GM19467 (cell line): Measurements from ENCODE around the gene ITGA8.
"Not testable (repeated sequence)": the region's sequence is repeated elsewhere in the genome, so short reads cannot be mapped to it uniquely, and the experiment has no call there.

ENCODE experiments used
- ATAC-seq: cut with Tn5 transposase; IDR thresholded peaks from one replicate; pipeline ENCODE4 v1.9.1; 2021; ENCODE audit warnings: mild to moderate bottlenecking, moderate library complexity; ENCODE audit not compliant: unreplicated experiment

The ITGA8 gene

DNA sequence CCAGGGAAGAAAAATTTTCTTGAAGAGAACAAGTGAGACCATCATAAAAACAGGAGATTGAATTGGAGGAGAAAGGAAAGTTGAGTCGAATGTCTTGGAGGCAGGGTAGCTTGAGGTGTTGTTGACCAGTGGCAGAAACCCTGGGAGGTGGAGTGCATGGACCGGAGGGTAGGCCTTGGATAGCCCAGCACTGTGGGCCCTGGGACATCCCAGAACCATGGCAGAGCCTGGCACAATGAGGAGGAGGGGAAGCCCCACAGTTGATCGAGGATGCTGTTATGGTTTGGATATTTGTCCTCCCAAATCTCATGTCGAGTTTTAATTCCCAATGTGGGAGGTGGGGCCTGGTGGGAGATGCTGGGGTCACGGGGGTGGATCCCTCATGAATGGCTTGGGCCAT lies 157.1 kb downstream of the ITGA8 start:
- ATAC-seq: no peak

DNA sequence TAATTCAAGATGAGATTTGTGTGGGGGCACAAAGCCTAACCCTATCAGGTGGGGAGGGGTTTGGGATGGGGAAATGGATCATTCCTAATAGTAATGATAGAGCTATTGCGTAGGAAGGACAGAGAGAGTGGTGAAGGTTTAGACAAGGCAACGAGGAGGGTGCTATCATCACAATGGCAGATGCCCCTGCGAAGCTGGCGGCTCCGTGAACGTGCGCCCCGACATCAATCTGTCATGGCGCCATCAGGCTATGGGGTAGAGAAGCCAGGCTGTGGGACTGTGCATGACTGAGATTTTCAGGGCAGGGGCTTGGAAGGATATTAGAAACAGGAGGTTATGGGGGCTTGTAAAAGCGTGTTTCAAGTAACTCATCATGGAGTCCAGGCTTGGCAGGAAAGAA lies 157.6 kb downstream of the ITGA8 start:
- no peak for ATAC-seq

DNA sequence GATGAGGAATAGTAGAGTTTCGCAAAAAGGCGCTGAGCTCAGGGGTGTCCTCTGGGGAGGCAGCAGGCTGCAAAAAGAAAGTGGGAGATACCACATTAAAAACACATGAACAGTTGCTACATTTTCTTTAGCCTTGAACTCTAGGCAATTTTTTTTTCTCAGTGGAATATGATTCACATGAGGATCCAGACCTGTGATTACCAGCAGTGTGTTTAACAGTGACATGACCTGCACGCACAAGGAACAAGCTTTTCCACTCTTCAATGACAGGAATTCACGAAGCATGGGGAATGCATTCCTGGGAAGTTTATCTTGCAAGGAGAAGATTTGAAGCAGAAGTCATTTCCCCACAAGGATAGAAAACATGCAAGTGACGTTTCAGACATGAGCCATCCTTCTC lies 161.6 kb downstream of the ITGA8 start:
- ATAC-seq: no peak

- not testable (repeated sequence) for ATAC-seq
Observed at GRCh38 chr10:15557168-15557567, 162.6 kb downstream of the ITGA8 start.

DNA sequence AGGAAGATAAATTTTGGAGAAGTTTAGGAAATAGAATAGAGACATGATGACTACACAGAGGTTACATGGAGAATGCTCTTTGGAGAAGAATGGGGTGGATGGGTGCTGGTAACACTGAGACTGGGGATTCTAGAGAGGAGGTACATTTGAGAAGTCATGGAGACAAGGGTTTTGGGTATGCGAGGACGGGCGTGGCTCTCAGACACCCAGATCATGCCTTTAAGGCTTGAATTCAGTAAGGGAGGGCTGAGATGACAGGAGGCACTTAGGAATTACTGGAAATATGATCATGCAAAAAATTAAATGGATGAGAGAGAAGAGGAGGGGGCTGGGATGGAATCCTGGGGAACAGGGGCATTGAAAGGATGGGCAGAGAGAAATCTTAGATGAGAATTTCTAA lies 168.8 kb downstream of the ITGA8 start:
- no peak for ATAC-seq

GRCh38 chr10:15548331-15548730 lies 171.4 kb downstream of the ITGA8 start:
- no peak for ATAC-seq

GRCh38 chr10:15546606-15547005 lies 173.1 kb downstream of the ITGA8 start:
- no peak for ATAC-seq

- no peak for ATAC-seq
Observed at GRCh38 chr10:15545884-15546283, 173.8 kb downstream of the ITGA8 start.

DNA sequence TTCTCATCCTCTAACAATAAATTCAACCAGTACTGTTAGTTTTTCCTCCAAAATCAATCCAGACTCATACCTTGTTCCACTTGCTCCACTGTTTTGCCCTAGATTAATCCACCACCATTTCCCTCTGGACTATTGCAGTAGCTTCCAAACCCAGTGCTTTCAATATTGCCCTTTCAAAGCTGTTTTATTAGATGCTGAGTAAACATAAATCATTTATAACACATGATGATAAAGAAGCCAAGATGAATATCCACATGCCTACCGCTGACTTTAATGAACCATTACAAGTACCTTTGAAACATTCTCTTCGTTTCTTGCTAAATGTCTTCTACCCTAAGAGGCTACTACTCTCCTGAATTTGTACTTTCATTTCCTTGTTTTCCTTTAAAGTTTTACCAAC lies 174.5 kb downstream of the ITGA8 start:
- no peak for ATAC-seq

DNA sequence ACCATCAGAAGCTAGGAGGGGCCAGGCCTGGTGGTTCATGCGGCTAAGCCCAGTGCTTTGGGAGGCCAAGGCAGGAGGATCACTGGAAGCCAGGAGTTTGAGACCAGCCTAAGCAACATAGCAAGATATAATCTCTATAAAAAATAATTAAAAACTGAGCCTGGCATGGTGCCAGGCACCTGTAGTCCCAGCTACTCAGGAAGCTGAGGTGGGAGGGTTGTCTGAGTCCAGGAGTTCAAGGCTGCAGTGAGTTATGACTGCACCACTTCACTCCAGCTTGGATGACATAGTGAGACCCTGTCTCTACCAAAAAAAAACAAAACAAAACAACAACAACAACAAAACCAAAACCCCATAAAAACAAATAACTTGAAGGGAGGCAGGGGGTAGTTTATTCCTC lies 175.7 kb downstream of the ITGA8 start:
- no peak for ATAC-seq

DNA sequence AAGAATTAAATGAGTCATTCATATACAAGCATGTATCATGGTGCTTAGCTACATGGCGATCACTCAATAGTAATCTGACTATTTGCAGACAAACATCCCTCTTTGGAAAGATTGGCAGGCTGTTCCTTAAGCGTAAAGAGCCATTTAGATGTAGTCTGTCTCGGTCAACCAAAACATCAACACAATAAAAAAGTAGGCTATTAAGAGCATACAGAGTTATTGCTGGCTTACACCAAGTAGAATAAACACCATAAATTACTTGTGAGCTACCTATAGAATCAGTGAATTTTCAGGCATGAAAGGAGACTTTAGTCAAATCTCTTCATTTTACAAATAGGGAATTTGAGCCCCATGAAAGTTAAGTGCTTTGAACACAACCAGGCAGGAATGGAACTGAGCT lies 176.9 kb downstream of the ITGA8 start:
- no peak for ATAC-seq

DNA sequence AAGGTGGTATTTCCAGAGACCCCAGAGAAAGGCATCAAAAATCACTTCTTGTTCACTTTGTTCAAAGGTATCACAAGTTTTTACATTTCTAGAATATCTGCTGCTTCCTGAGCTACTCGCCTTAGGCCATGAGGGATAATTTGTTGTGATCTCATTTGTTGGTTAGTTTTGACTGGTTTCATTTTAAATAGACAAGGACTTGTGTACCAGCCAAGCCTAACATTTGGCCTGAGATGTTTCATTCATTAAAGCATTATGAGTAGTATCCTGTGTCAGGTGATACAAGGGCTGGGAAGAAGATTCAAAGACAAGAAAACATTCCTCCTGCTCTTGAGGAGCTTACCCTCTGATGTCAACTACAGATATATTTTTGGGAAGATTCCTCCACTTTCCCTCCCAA lies 178.3 kb downstream of the ITGA8 start:
- no peak for ATAC-seq

DNA sequence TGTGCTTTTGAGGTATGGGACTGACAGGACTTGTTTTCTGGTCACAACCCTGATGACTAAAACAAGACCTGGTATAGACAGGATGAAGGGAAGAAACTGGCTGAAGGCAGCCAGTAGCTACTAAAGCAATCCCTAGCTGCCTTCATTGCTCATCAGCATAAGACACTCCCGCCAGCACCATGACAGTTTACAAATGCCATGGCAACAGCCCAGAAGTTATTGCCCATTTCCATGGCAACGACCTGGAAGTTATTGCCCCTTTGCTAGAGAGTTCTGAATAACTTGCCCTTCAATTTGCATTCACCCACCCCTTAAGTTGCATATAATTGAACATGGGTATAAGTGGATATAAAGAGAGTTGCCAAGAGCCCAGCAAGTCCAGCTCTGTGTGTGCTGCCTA lies 179.0 kb downstream of the ITGA8 start:
- no peak for ATAC-seq

- ATAC-seq: no peak
Observed at GRCh38 chr10:15539262-15539661, 180.5 kb downstream of the ITGA8 start.

- not testable (repeated sequence) for ATAC-seq
Observed at GRCh38 chr10:15534928-15535538, 184.7 kb downstream of the ITGA8 start.

DNA sequence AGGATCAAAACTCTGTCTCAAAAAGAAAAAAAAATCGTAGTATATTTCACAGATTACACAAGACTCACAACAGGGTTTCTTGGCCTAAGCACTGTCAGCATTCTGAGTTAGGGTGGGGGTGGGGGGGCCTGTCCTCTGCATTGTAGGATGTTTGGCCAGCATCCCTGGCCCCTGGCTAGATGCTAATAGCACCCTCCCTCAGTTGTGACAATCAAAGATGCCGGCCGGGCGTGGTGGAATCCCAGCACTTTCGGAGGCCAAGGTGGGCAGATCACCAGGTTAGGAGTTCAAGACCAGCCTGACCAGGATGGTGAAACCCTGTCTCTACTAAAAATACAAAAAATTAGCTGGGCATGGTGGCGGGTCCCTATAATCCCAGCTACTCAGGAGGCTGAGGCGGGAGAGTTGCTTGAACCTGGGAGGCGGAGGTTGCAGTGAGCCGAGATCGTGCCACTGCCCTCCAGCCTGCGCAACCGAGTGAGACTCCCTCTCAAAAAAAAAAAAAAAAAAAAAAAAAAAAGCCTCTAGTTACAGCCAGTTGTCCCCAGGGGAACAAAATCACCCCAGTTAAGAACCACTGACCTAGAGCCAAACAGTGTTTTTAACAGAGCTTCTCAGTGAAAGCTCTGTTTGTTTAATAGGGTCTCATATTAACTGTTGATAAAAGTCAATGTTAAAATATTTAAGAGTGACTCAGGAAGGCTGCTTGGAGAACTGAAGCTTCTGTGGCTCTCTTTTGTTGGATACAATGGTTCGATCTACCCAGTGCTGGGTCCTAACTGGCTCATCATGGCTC lies 187.6 kb downstream of the ITGA8 start:
- no peak for ATAC-seq

GRCh38 chr10:15528859-15529239 lies 190.9 kb downstream of the ITGA8 start:
- ATAC-seq: no peak

- no peak for ATAC-seq
Observed at GRCh38 chr10:15526754-15527153, 193.0 kb downstream of the ITGA8 start.

DNA sequence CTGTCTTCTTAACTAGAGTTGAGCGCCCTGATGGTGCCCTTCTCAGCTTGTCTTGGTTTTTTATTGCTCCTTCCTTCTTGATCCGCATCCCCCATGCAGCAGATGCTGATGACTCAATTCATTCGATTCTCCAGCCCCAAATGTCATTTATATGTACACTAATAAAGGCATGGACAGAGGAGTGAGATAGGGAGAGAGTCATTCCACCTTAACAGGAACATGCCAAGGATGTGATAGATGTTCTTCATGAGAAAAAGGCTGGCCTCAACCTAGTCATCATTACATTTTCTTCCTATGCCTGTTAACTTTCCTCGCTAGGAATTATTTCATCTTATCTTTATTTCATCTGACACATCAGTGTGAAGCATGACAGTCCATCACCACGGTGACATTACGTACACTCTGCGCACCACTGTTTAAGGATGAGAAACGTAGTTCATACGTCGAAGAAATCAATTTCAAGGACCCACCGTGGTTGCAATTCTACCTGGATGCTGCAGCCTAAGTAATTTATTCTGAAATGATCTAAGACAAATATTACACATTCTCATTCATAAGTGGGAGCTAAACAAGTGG lies 198.3 kb downstream of the ITGA8 start:
- ATAC-seq: no peak

DNA sequence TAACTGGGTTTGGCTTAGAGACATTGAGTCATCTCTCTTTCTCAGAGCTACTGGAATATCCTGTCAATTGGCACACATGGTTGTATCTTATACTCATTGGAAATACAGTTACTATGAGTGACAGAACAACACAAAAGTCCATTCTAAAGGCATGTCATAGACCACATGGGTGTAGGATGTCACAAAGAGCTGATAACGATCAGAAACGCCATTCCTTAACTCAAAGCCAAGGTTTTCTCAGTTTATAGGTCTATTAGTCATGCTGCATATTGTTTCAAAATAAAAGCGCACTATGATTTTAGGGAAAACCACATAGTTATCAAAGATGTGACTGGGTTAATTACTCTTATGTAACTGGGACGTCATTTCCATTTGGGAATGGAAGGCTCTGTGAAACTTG lies 201.5 kb downstream of the ITGA8 start:
- ATAC-seq: no peak

DNA sequence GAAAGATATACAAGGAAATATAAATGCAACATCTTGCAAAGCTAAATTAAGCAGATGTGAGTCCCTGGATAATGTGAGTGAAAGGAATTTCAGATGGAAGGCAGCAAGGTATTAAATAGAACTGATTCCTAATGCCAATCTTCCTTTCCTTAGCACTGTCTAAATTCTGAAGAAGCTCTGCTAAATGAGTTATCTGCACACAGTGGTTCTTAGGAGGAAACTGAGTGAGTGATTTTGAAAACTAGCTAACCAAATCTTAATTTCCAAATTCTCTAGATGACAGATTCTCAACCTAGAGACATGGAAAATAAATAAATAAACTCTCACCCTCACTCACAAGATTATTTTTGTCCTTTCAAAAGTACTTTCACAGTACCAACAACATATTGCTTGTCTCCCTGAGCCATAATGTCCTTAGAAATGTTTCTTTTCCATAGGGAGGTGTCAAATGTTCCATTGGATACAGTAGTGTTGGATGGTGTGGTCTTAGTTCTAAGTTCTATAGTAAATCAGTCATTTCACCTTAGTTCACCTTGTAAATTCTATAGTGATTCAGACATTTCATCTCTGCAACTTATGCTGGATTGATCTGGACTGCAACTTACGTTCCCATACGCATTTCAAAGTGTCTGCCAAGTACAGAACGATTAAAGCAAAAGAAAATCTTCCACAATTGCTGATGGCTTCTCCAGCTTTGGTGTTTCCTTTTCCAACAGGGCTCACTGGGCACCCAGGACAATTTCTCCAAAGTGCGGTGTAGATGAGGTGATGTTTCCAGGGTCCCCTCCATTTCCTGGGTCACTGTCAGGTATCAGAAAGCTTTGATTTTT lies 203.3 kb downstream of the ITGA8 start:
- no peak for ATAC-seq

DNA sequence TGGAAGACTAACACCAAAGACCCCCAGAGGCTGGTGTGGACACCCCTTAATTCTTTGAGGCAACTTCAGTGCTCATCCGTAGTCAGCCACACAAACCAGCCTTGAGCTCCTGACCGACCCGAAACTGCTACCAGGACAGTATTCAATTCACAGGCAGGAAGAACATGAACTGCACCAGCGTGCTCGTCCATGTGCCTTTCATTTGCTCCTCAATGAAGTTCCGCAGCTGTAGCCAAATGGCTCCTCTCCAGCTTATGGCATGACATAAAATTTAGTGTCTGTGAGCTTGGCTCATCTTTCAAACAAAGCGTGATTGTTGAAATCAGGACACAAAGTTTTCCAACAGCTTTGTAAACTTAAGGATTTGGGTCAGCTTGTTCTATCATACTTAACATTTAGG lies 204.5 kb downstream of the ITGA8 start:
- ATAC-seq: no peak
